Stimulated activated effector memory CD8-positive, alpha-beta T cell treated with anti-CD3 and anti-CD28 coated beads, Interleukin-12 subunit alpha, Interleukin-12 subunit beta, amount 100 ng/mL, for 72 hours (primary cell): ENCODE data around the gene DUOX2.
"Not testable (repeated sequence)": the region's sequence is repeated elsewhere in the genome, so short reads cannot be mapped to it uniquely, and the experiment has no call there.

Experiments
- ATAC-seq: fragments of 150-1000 bp; cut with Tn5 transposase; 2 replicates; pipeline ENCODE4 v1.10.0; 2021
- DNase-seq, 2 donors: peaks; one replicate each; pipeline ENCODE4 v3.0.0; 2021 to 2022; ENCODE audit warnings: low spot score in 2 of 2
- H3K27ac Mint-ChIP-seq: one replicate; pipeline ENCODE4 v1.8.0; 2022; ENCODE audit warnings: mild to moderate bottlenecking, mixed read lengths
- H3K36me3 Mint-ChIP-seq: one replicate; pipeline ENCODE4 v1.8.0; 2022; ENCODE audit warnings: mild to moderate bottlenecking, mixed read lengths
- H3K4me1 Mint-ChIP-seq: one replicate; pipeline ENCODE4 v1.8.0; 2022; ENCODE audit warnings: mixed read lengths
- H3K4me3 Mint-ChIP-seq: one replicate; pipeline ENCODE4 v1.8.0; 2022; ENCODE audit warnings: mild to moderate bottlenecking, mixed read lengths
- H3K9me3 Mint-ChIP-seq: one replicate; pipeline ENCODE4 v1.8.0; 2022; ENCODE audit warnings: mixed read lengths

DUOX2 gene

GRCh38 chr15:45048794-45049631 is 65.0 kb downstream of the DUOX2 start:
- Mint-ChIP-seq H3K4me3 (no peak overlapping the region), H3K4me1 (no peaks in the 10 kb centered on the region), H3K36me3 (peaks cover 16% of the 10 kb centered on the region), H3K27ac (no peak overlapping the region), H3K9me3 (no peaks in the 10 kb centered on the region)
- ATAC-seq (no peak), DNase-seq (no peak)

GRCh38 chr15:45048449-45048793 is 65.6 kb downstream of the DUOX2 start:
- H3K4me3 Mint-ChIP-seq, H3K9me3 Mint-ChIP-seq, ATAC-seq, H3K4me1 Mint-ChIP-seq, H3K27ac Mint-ChIP-seq, DNase-seq: not testable (repeated sequence)
- H3K36me3 Mint-ChIP-seq = peaks cover 16% of the 10 kb centered on the region

- peaks cover 16% of the 10 kb centered on the region for H3K36me3 Mint-ChIP-seq
- ATAC-seq, DNase-seq, H3K4me3 Mint-ChIP-seq, H3K4me1 Mint-ChIP-seq, H3K9me3 Mint-ChIP-seq, H3K27ac Mint-ChIP-seq: not testable (repeated sequence)
These were observed 69.7 kb downstream of the DUOX2 start for GRCh38 chr15:45044270-45044669.

- not testable (repeated sequence) for H3K4me3 Mint-ChIP-seq, DNase-seq, ATAC-seq, H3K4me1 Mint-ChIP-seq, H3K9me3 Mint-ChIP-seq, H3K27ac Mint-ChIP-seq
- peaks cover 15% of the 10 kb centered on the region for H3K36me3 Mint-ChIP-seq
These were observed 71.1 kb downstream of the DUOX2 start for GRCh38 chr15:45042859-45043258.
